SK-N-SH (cell line): ENCODE measurements around the gene GSG1L. TPM values are rescaled to one million over a fixed set of nuclear protein-coding genes. Genes with fewer than 3 reads are reported as not detected.

Source experiments
- CTCF ChIA-PET: fragments of 300-600, 350-600 bp; formaldehyde crosslinking; extraction: SDS; loops from one replicate; lab custom pipeline; 2021; lab: Yijun Ruan, JAX
- POLR2A ChIA-PET: fragments of 350-600 bp; sonication (Branson Sonifier 250); formaldehyde crosslinking; extraction: SDS; loops from one replicate; lab custom pipeline; 2020; ENCODE audit warnings: antibody characterized with exemption, inconsistent platforms; lab: Yijun Ruan, JAX
- DNase-seq: peaks from one replicate; pipeline ENCODE4 v3.0.0; 2012
- H2AFZ ChIP-seq: fragments of 200-600 bp; sonication (generic); 2 replicates; pipeline ENCODE4 v1.8.1; 2016; ENCODE audit warnings: antibody characterized with exemption, mild to moderate bottlenecking, low read depth
- H3F3A ChIP-seq: fragments of 200-600 bp; sonication (generic); replicated peaks from 2 replicates; pipeline ENCODE3; 2016; ENCODE audit warnings: antibody characterized with exemption, mild to moderate bottlenecking; ENCODE audit not compliant: insufficient read depth
- H3K27ac ChIP-seq, 2 experiments: fragments of 200-500 bp in 1 of 2; fragments of 200-600 bp in 1 of 2; sonication (Bioruptor generic) in 1 of 2; sonication (generic), shearing (Covaris generic) in 1 of 2; 2 replicates each; pipeline versions ENCODE4 v1.5.1 to v1.6.1; 2014 to 2016; ENCODE audit warnings: low read depth in 2 of 2, inconsistent platforms in 1 of 2, low read length in 1 of 2, mild to moderate bottlenecking in 1 of 2, mixed read lengths in 1 of 2
- H3K27me3 ChIP-seq: fragments of 200-600 bp; sonication (generic), shearing (Covaris generic); 2 replicates; pipeline ENCODE4 v1.6.1; 2016; ENCODE audit warnings: mixed run types; ENCODE audit not compliant: insufficient read depth
- H3K36me3 ChIP-seq, 2 experiments: fragments of 200-500 bp in 1 of 2; fragments of 200-600 bp in 1 of 2; sonication (Bioruptor generic) in 1 of 2; sonication (generic) in 1 of 2; replicated peaks in 1 of 2; 2 replicates each; pipeline versions ENCODE3 to v1.5.1; 2014 to 2016; ENCODE audit warnings: low read length in 1 of 2, mild to moderate bottlenecking in 1 of 2; ENCODE audit not compliant: insufficient read depth in 2 of 2, control insufficient read depth in 1 of 2
- H3K4me1 ChIP-seq, 2 experiments: fragments of 200-500 bp in 1 of 2; fragments of 200-600 bp in 1 of 2; sonication (Bioruptor generic) in 1 of 2; sonication (generic), shearing (Covaris generic) in 1 of 2; 2 replicates each; pipeline versions ENCODE4 v1.5.1 to v1.6.1; 2014 to 2016; ENCODE audit warnings: low read depth in 1 of 2, low read length in 1 of 2, mixed run types in 1 of 2; ENCODE audit not compliant: insufficient read depth in 2 of 2, control insufficient read depth in 1 of 2
- H3K4me2 ChIP-seq: fragments of 200-600 bp; sonication (generic), shearing (Covaris generic); 2 replicates; pipeline ENCODE4 v1.6.1; 2017; ENCODE audit warnings: mixed run types
- H3K4me3 ChIP-seq, 2 experiments: fragments of 200-500 bp in 1 of 2; fragments of 200-600 bp in 1 of 2; sonication (Bioruptor generic) in 1 of 2; sonication (generic), shearing (Covaris generic) in 1 of 2; 2 replicates each; pipeline versions ENCODE4 v1.5.1 to v1.8.1; 2014 to 2016; ENCODE audit warnings: low read depth in 2 of 2, inconsistent platforms in 1 of 2, low read length in 1 of 2, mild to moderate bottlenecking in 1 of 2, mixed read lengths in 1 of 2, moderate library complexity in 1 of 2
- H3K79me2 ChIP-seq: fragments of 200-600 bp; sonication (generic); 2 replicates; pipeline ENCODE4 v1.8.1; 2017; ENCODE audit warnings: mild to moderate bottlenecking; ENCODE audit not compliant: insufficient read depth
- H3K9ac ChIP-seq: fragments of 200-600 bp; sonication (generic); 2 replicates; pipeline ENCODE4 v1.6.1; 2017; ENCODE audit warnings: mixed run types
- H3K9me2 ChIP-seq: fragments of 200-600 bp; sonication (generic); 2 replicates; pipeline ENCODE4 v1.6.1; 2017; ENCODE audit warnings: mixed run types
- H3K9me3 ChIP-seq: fragments of 200-600 bp; sonication (generic); 2 replicates; pipeline ENCODE4 v1.6.1; 2017; ENCODE audit warnings: mixed run types, mild to moderate bottlenecking, moderate library complexity
- H4K20me1 ChIP-seq: fragments of 200-600 bp; sonication (generic); 2 replicates; pipeline ENCODE4 v1.6.1; 2017; ENCODE audit warnings: mild to moderate bottlenecking, mixed run types; ENCODE audit not compliant: insufficient read depth
- EZH2phosphoT487 ChIP-seq: fragments of 200-600 bp; sonication (generic); IDR thresholded peaks from 2 replicates; pipeline ENCODE4 v1.6.1; 2017; ENCODE audit warnings: low read depth, mixed run types, mild to moderate bottlenecking, antibody characterized with exemption, moderate library complexity, borderline replicate concordance
- FOSL2 ChIP-seq: IDR thresholded peaks from 2 replicates; pipeline ENCODE4 v1.4.0; 2012; ENCODE audit warnings: low read depth, mild to moderate bottlenecking, moderate library complexity, borderline replicate concordance
- GABPA ChIP-seq: IDR thresholded peaks from 2 replicates; pipeline ENCODE4 v1.4.0; 2012; ENCODE audit warnings: low read depth, mild to moderate bottlenecking
- IRF3 ChIP-seq: fragments of 150-350 bp; IDR thresholded peaks from 2 replicates; pipeline ENCODE4 v1.6.1; 2016; ENCODE audit warnings: mild to moderate bottlenecking, low read depth, low read length
- JUND ChIP-seq: IDR thresholded peaks from 2 replicates; pipeline ENCODE4 v1.4.0; 2012
- MAX ChIP-seq: IDR thresholded peaks from 2 replicates; pipeline ENCODE4 v1.4.0; 2012; ENCODE audit warnings: low read depth
- MXI1 ChIP-seq: IDR thresholded peaks from 2 replicates; pipeline ENCODE4 v1.6.1; 2012; ENCODE audit warnings: mild to moderate bottlenecking, low read depth, low read length, improper control_type of control experiment
- NFIC ChIP-seq: IDR thresholded peaks from 2 replicates; pipeline ENCODE4 v1.4.0; 2012; ENCODE audit warnings: borderline replicate concordance
- NRF1 ChIP-seq: IDR thresholded peaks from 2 replicates; pipeline ENCODE4 v1.6.1; 2012; ENCODE audit warnings: low read depth, mild to moderate bottlenecking, low read length
- PBX3 ChIP-seq: IDR thresholded peaks from 2 replicates; pipeline ENCODE4; 2012
- REST ChIP-seq: IDR thresholded peaks from 2 replicates; pipeline ENCODE4 v1.6.1; 2012; ENCODE audit warnings: mild to moderate bottlenecking, low read depth, low read length, moderate library complexity
- TCF12 ChIP-seq: IDR thresholded peaks from 2 replicates; pipeline ENCODE4 v1.4.0; 2012
- WGBS: methylation state at CpG from one replicate; pipeline ENCODE4 v1.1.6; 2017; ENCODE audit warnings: low lambda C conversion rate; 5-methylcytosine and 5-hydroxymethylcytosine counted together
- polyA plus RNA-seq, 3 experiments: library from polyadenylated mRNA; depleted of rRNA; stranded (reverse); fragments of >200 nt; gene quantifications; 2 replicates each; pipeline ENCODE4 v1.2.3, GENCODE V29; 2012

The GSG1L gene
- polyA plus RNA-seq, 1 of the 3 experiments (the other 2 are of a cell fraction), result not detected

GRCh38 chr16:27969574-27969973 is 93.9 kb downstream of the GSG1L start (continued):
- TF ChIP-seq REST (no peak), MAX (no peak), GABPA (no peak), TCF12 (no peak), IRF3 (no peak), EZH2phosphoT487 (no peak), FOSL2 (no peak), JUND (no peak)

GRCh38 chr16:27967169-27967568 is 96.3 kb downstream of the GSG1L start:
- no peaks in the 10 kb centered on the region for H3K27me3 ChIP-seq
- no peaks in the 10 kb centered on the region for H3K4me1 ChIP-seq
- TF ChIP-seq JUND (no peak), MXI1 (no peak), NFIC (no peak), EZH2phosphoT487 (no peak), PBX3 (no peak), FOSL2 (no peak), NRF1 (no peak)
- TF ChIP-seq, all 33 proteins: peak for 0
- no peaks in the 10 kb centered on the region for H3K9me3 ChIP-seq
- H3K9ac ChIP-seq, result no peak overlapping the region
- ChIA-PET POLR2A (no interaction called here), CTCF (no interaction called here)
- no peaks in the 10 kb centered on the region for H3K36me3 ChIP-seq
- no peak overlapping the region for H2AFZ ChIP-seq
- 55% methylated on average over 4 of the region's 5 CpGs for WGBS
- H3K4me2 ChIP-seq, result no peak overlapping the region
- no peak overlapping the region for H3K4me3 ChIP-seq
- no peaks in the 10 kb centered on the region for H3K79me2 ChIP-seq
- no peak overlapping the region for H3K27ac ChIP-seq
- no peak for DNase-seq
- H3K9me2 ChIP-seq, result no peaks in the 10 kb centered on the region
- H3F3A ChIP-seq, result no peaks in the 10 kb centered on the region
- H4K20me1 ChIP-seq, result no peaks in the 10 kb centered on the region
